Ovary (tissue), 3 donors: ENCODE results near the gene RAB40C.

Experiments
- POLR2A ChIP-seq: fragments of 450-650 bp; IDR thresholded peaks from one replicate; pipeline ENCODE4 v1.6.1; 2017; ENCODE audit warnings: antibody characterized with exemption, mild to moderate bottlenecking, moderate library complexity
- TF ChIP-seq, protein P1 (sequence below), 3 donors: fragments of 450-650 bp in 2 of 3; fragments of 200-600 bp in 1 of 3; IDR thresholded peaks; one replicate each; pipeline versions ENCODE4 v1.5.1 to v1.8.0; 2016 to 2022; ENCODE audit warnings: antibody characterized with exemption in 3 of 3, mild to moderate bottlenecking in 1 of 3
- donor health status: DM: no; HTN: no; CAD: no.

DNA sequence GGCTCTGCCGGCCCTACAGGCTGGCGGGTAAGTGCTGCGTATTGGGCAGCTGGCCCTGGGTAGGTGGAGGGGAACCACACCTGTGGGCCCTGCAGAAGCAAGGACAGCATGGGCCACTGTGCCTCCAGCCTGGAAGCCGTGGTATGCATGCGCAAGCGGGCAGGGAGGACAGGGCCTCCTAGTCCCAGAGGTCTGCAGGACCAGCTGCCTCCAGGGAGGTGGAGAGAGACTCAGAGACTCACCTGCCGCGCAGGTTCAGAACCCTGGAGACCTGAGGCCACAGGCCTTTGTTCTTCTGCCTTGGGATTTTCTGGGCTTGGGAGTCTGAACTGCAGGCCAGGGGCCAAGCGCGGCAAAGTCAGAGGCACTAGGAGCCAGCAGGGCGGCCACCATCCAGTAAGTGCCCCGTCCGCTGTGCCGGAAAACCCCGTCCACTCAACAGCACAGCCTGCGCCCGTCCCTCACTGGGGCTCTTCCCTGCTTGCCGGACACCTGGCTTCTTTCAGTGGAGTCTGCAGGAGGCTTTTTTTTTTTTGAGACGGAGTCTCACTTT is 8.8 kb upstream of the RAB40C start:
- TF ChIP-seq, protein P1, sequence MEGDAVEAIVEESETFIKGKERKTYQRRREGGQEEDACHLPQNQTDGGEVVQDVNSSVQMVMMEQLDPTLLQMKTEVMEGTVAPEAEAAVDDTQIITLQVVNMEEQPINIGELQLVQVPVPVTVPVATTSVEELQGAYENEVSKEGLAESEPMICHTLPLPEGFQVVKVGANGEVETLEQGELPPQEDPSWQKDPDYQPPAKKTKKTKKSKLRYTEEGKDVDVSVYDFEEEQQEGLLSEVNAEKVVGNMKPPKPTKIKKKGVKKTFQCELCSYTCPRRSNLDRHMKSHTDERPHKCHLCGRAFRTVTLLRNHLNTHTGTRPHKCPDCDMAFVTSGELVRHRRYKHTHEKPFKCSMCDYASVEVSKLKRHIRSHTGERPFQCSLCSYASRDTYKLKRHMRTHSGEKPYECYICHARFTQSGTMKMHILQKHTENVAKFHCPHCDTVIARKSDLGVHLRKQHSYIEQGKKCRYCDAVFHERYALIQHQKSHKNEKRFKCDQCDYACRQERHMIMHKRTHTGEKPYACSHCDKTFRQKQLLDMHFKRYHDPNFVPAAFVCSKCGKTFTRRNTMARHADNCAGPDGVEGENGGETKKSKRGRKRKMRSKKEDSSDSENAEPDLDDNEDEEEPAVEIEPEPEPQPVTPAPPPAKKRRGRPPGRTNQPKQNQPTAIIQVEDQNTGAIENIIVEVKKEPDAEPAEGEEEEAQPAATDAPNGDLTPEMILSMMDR (IDR thresholded peaks at IDR 0.05): no peak
- no peak for TF ChIP-seq POLR2A
